HepG2 (cell line): ENCODE measurements around the gene TLCD5. TPM values are rescaled to one million over a fixed set of nuclear protein-coding genes. Genes with fewer than 3 reads are reported as not detected.
A peak's percentile ranks its signal among the peaks of the same experiment; 100 is the strongest.

Experiments used
- ASH2L ChIP-seq: fragments of 300-600, 200-600 bp; sonication (generic); IDR thresholded peaks from 2 replicates; pipeline ENCODE4 v1.7.0; 2017; ENCODE audit warnings: low read depth, mild to moderate bottlenecking, moderate library complexity, mixed read lengths, low read length; ENCODE audit not compliant: insufficient read length
- ELF4 ChIP-seq: sonication (generic); formaldehyde crosslinking; IDR thresholded peaks from 2 replicates; pipeline ENCODE4 v1.5.0; 2020; ENCODE audit warnings: missing genetic modification reagents, mild to moderate bottlenecking, moderate library complexity, borderline replicate concordance
- FOXC1 ChIP-seq: sonication (generic); formaldehyde crosslinking; IDR thresholded peaks from 2 replicates; pipeline ENCODE4 v1.8.0; 2022; ENCODE audit warnings: mild to moderate bottlenecking, missing genetic modification reagents, borderline replicate concordance
- HNF1A ChIP-seq, 2 experiments: sonication (generic) in 1 of 2; formaldehyde crosslinking in 1 of 2; IDR thresholded peaks; 2 replicates each; pipeline versions ENCODE4 v1.4.0 to v1.6.1; 2016 to 2020; ENCODE audit warnings: borderline replicate concordance in 1 of 2, low read depth in 1 of 2, mild to moderate bottlenecking in 1 of 2, missing genetic modification reagents in 1 of 2
- MAFF ChIP-seq: IDR thresholded peaks from 2 replicates; pipeline ENCODE4 v1.6.1; 2011; ENCODE audit warnings: low read depth, low read length, improper control_type of control experiment
- POLR2AphosphoS2 ChIP-seq: IDR thresholded peaks from 2 replicates; pipeline ENCODE4 v1.6.1; 2011; ENCODE audit warnings: low read depth, low read length, improper control_type of control experiment
- RNF219 ChIP-seq: sonication (generic); formaldehyde crosslinking; IDR thresholded peaks from 2 replicates; pipeline ENCODE4 v1.5.0; 2020; ENCODE audit warnings: mild to moderate bottlenecking, missing genetic modification reagents
- TFAP4 ChIP-seq: sonication (generic); IDR thresholded peaks from 2 replicates; pipeline ENCODE4 v1.6.1; 2016; ENCODE audit warnings: low read depth, borderline replicate concordance
- THRA ChIP-seq: sonication (generic); formaldehyde crosslinking; IDR thresholded peaks from 2 replicates; pipeline ENCODE4 v1.4.0; 2020; ENCODE audit warnings: missing genetic modification reagents, borderline replicate concordance
- ZNF335 ChIP-seq: sonication (generic); formaldehyde crosslinking; IDR thresholded peaks from 2 replicates; pipeline ENCODE4 v1.4.0; 2020; ENCODE audit warnings: missing genetic modification reagents
- ZNF496 ChIP-seq: sonication (generic); formaldehyde crosslinking; IDR thresholded peaks from 2 replicates; pipeline ENCODE4 v1.8.1; 2023; ENCODE audit warnings: mild to moderate bottlenecking, moderate library complexity, missing genetic modification reagents; ENCODE audit not compliant: insufficient replicate concordance
- polyA plus RNA-seq, 8 experiments: library from polyadenylated mRNA; depleted of rRNA in 3 of 8; stranded (reverse) in 7 of 8; unstranded in 1 of 8; fragments of >200 nt; fragmentation: Illumina TruSeq in 4 of 8; extraction: Trizol in 4 of 8; gene quantifications; 2 replicates each; pipeline versions ENCODE4 v1.2.1 to v1.2.3, GENCODE V29; 2011 to 2016; ENCODE audit warnings: low read depth in 4 of 8, missing spikeins in 1 of 8, mixed read lengths in 1 of 8; ENCODE audit not compliant: insufficient read depth in 1 of 8
- total RNA-seq, 5 experiments: library from RNA; depleted of rRNA; stranded (reverse); fragments of >200 nt; fragmentation: Illumina TruSeq; extraction: Trizol; gene quantifications; 2 replicates each; pipeline ENCODE4 v1.2.3, GENCODE V29; 2016; ENCODE audit warnings: low read depth in 1 of 5

TLCD5 gene
- total and polyA plus RNA-seq, 2 of the 13 experiments (the other 11 are each of a cell fraction or from before 2014, with no cell fraction given) = 6.1 to 7.6 TPM

GRCh38 chr11:120336641-120337354, 11.7 kb downstream of the TLCD5 start (continued):
- TF ChIP-seq THRA (CRISPR knock-in tag) (no peak; the same call in 1 of the 2 replicates), FOXC1 (no peak), ELF4 (0 out of 2 replicates have a peak, but pooled peaks have one; percentile 14), ZNF335 (CRISPR knock-in tag) (no peak; the same call in 1 of the 2 replicates), ASH2L (peak; percentile 76), ZNF496 (no peak), POLR2AphosphoS2 (no peak), HNF1A (IDR thresholded peaks at IDR 0.05; ENCODE audit: low read depth) (no peak), HNF1A (CRISPR knock-in tag; IDR thresholded peaks at IDR 0.05; ENCODE audit: borderline replicate concordance) (no peak), RNF219 (CRISPR knock-in tag) (no peak; the same call in 1 of the 2 replicates), MAFF (no peak), TFAP4 (no peak)
